Endometrium (tissue), 2 donors: ENCODE data around the gene DCANP1.
"Not testable (repeated sequence)": the region's sequence is repeated elsewhere in the genome, so short reads cannot be mapped to it uniquely, and the experiment has no call there.

Experiments used
- FAIRE-seq: peaks from 2 replicates; lab custom pipeline; 2012; peaks lifted over from hg19 to GRCh38; lab: Jason Lieb, UNC
- donor health status: control.
- donor health status: control.

DCANP1 gene, protein sequence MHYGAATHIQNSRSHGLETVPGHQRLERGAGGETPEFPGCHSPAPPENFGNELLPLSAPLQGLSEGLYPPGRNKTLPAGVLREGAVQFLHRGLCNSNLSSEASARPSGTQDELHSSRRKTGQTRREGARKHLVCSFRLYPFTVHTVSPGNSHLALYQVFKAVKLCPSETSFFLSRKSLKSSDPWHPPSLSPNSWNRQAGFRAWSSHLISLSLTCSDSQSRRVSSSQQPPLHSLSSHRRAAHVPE

DNA sequence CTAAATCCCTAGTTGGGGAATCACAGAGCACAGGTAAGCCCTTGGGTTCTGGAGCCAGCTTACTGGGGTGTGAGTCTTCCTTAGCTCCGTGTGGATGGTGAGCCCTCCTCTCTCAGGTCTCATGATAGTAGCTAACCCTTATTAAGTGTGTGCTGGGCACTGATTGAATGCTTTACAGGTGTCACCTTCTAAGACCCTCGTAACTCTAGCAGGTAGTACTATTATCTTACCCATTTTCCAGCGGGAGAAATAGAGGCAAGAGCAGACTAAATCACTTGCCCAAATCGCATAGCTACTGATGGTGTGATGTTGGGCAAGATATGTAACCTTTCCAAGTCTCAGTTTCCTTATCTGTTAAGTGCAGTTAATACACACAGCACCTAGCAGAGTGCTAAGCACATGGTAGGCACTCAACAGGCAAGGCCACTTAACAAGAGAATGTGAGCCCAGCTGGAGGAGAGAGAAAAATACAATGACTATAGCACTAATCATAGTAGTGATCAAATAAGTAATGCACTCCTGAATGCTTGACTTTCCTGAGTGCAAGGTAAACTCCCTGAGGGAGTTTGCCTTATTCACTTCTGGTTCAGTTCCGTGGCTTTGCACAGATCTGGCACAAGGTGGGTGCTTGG is at the start of gene DCANP1:
DCANP1 (minus strand) TSS at position 51 of the 632 bp plus-strand sequence. CDS start 240 bp downstream, outside the sequence.
- no peak for FAIRE-seq

- not testable (repeated sequence) for FAIRE-seq
These were observed 48.4 kb upstream of the DCANP1 start for GRCh38 chr5:135495531-135495930.

DNA sequence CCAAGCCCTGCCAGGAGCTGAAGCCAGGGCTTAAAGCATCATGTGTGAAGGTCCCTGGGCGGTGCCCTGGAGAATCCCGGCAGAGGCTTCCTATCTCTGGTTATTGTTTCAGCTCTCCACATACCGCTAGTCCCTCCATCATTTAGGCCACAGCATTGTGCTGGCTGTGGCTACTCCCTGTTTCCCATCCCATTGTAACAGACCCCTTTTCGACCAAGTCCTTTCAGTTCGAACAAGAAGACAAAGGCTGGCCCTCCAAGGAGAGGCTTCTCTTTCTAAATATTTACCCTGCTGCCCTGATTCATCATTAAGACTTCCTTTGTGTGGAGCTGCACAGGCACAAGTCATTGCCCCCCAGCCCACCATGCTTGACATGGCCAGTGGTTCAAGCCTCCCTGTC is 47.0 kb upstream of the DCANP1 start:
- FAIRE-seq, result no peak

DNA sequence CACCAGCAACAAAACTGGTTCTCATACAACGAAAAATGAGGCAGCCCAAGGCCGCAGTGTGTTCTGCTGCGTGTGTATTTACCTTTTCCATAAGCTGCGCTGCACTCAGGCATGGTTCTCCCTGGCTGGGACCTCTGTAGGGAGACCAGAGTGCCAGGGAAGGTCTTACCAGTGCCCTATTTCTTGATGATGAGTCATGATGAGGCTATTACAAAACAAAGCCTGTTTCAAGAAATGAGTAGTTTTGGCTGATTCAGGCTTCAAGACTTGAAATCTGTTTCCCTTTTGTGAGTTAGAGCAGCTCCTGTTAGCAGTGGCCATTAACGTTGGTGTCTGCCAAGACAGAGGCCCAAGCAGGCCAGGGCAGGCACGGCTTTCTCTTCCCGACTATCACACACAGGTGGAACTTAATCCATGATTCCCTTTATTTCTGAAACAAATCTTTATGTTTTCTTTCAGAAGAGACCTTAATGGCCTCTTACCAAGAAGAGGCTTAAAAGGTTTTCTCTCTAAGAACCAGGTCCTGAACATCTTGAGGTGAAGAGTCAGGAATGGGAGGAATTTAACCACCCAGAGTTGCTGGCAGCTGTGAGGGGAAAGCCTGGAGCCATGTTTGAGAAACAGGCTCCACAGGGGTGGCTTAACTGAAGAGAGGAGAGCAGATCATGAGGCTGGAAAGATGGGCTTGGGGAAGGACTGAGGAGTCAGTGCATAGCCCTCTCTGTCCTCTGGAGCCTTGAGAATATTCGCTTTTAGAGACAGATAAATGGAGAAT is 46.4 kb upstream of the DCANP1 start:
- no peak for FAIRE-seq

DNA sequence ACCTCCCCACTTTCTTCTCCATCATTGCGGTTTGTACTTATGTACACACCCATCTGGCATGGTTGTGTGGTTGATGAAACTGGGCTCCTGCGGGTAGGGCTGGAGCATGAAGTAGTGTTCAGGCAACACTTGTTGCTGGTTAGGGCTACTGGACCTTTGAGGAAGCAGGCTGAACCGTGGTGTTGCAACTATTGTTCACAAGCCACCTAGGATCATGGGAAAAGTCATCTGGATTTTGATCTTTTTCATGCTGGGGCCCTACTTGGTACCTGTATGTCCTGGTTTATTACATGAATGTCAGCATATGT is 45.1 kb upstream of the DCANP1 start:
- no peak for FAIRE-seq

- FAIRE-seq, result no peak
These were observed 44.6 kb upstream of the DCANP1 start for GRCh38 chr5:135491552-135492318.

DNA sequence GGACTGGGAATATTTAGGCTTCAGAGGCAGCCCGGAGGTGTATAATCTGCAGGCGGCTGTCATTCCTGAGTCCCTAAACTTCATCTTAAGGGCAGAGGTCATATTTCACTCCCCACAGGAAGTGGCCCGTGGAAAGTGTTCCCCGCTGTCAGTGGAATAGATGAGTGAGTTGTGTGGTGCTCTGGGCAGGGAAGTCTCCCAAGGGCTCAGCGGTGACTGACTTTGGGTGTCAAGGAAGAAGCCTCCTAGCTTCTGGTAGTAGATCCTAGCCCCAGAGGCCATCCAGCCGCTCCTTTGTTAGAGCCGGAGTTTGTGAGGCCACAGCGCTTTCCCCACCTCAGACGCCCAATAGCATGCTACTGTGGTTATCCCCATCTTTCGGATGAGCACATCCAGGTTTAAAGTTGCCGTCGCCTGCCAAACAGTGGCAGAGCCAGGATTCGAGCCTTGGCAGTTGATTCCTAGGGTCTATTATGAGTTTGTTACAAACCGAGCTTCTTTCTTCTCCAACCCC is 43.9 kb upstream of the DCANP1 start:
- FAIRE-seq, result no peak

DNA sequence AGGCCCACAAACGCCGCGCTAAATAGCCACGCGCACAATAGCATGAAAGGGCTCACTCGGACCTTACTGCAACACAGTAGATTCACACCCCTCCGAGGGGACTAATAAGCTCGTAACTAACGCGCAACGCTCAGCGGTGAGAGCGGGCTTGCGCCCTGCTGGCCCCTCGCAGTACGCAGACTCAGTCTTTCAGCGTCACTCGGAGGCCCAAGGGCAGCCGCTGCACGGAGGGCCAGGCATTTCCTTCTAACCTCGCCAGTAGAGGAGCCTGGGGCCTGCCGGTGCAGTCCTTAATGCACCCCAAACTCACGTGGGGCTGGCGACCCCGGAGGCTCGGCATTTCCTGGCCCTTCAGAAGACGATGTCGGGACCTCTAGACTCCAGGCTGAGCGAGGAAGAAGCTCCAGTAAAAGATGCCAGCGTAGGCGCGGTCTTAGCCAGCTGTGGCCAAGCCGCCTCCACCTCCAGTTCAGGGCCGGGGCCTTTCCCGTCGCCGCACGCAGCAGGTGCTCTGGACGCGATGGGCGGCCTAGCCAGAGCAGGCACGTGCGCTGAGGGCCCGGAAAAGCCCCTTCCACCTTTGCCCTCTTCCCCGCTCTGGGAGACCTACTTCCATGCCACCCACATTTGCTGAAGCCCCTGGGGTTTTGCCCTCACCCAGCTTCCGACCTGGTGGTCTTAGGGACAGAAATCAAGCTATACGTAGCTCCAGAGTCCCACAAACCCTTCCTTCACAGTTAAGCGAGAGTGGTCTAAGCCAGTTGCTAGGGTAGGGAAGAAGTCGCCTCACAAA is 43.3 kb upstream of the DCANP1 start:
- no peak for FAIRE-seq

- no peak for FAIRE-seq
These were observed 42.5 kb upstream of the DCANP1 start for GRCh38 chr5:135489466-135490244.

GRCh38 chr5:135488727-135489465 is 41.7 kb upstream of the DCANP1 start:
- FAIRE-seq, result no peak

DNA sequence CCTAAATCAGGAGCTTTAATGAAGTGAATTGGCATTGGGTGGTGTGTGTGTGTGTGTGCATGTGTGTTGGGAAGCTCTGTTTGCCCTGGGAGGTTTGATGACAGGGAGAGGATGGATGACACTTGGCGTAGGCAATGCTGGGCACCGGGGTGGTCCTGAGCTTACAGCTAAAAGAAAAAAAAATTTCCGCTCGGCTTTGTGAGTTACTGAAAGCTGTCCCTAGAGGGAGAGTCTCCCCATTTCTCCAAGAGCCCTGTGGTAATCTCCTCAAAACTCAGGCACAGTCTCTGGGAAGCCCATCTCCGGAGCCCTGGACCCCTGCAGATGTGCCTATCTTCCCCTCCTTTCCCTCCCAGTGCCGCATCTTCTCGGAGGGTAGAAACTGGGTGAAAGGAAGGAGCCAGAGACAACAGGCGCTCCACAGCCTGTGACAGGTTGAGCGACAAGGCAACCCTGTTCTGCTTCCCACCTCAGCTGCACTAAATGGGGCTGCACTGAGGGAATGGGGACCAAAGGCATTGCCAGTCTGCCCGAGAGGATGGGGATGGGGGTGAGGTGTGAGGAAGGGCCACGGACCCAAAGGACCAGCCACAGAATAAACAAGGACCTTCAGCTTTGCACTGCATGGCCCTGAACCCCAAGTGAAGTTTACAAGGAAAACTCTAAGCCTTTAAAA is 40.8 kb upstream of the DCANP1 start:
- FAIRE-seq, result no peak

GRCh38 chr5:135487037-135487395 is 39.9 kb upstream of the DCANP1 start:
- FAIRE-seq, result no peak

DNA sequence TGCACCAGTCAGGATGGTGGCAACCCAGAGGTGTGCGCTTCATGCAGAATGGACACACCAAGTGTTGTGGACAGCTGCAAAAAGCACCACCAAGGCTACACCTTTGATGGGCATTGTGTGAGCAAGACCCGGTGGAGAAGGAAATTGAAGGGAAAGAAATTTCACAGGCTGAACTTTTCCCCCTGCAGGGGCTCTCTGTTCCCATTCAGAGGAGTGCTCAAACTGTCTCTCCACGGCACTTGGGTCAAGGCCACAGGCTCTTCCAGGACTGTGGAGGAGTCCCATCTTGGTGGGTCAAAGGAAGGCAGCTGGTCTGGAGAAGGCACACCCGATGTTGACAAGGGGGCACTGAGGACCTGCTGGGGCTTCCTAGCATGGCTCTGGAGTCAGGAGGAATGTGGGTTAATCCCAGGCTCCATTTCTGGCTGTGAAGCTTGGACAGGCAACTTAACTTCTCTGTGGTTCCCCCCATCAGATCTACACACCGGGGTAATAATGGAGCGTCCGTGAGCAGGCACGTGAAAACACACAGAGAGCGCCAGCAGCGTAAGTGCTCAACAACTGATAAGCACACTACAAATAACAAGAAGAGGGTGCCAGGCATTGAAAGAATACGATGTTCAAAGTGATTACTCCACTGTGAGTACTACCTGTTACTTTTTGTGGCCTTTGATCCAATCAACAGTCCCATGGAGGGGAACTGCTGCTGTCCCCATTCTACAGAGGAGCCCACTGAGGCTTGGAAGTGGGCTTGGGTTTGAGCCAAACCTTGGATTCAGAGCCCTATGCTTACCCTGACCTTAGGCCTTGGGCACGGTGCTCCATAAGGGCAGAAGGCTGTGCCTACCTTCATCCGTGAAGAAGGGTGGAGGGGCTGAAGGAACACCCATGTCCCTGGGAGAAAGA is 39.2 kb upstream of the DCANP1 start:
- FAIRE-seq, result no peak

GRCh38 chr5:135484674-135485086 is 37.5 kb upstream of the DCANP1 start:
- FAIRE-seq, result no peak

GRCh38 chr5:135483254-135483653 is 36.1 kb upstream of the DCANP1 start:
- no peak for FAIRE-seq

GRCh38 chr5:135482381-135482933 is 35.3 kb upstream of the DCANP1 start:
- FAIRE-seq, result no peak

- no peak for FAIRE-seq
These were observed 34.8 kb upstream of the DCANP1 start for GRCh38 chr5:135481909-135482311.

DNA sequence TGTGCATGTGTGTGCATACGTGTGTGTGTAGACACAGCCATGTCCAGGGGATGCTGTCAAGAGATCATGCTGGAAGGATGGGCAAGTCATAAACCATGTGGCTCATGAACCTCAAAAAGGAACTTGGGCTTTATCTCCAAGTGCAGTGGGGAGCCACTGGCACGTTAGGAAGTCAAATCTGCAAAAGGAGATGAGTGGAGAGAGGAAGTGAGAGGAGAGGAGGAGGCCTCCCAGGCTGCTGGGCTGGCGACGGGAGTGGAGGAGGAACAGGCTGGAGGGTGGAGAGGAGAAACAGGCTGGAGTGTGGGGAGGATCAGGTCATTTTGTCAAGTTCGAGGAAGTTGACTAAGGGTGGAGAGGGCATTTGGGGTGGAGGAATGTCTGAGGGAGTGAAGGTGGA is 34.2 kb upstream of the DCANP1 start:
- no peak for FAIRE-seq
